Adrenal gland (tissue), 12 donors: ENCODE results near the gene ETV3. TPM values are rescaled to one million over a fixed set of nuclear protein-coding genes. Genes with fewer than 3 reads are reported as not detected.
"Not testable (repeated sequence)": the region's sequence is repeated elsewhere in the genome, so short reads cannot be mapped to it uniquely, and the experiment has no call there.

ENCODE experiments used
- DNase-seq, 7 donors: peaks; one replicate each; pipeline ENCODE4 v3.0.0-alpha.2; 2019 to 2020
- H3K27ac ChIP-seq, 5 donors: fragments of 200-600 bp; sonication (generic) in 4 of 5; 1 replicate in 3 of 5; 2 replicates in 2 of 5; pipeline versions ENCODE4 v1.5.1 to v1.8.0; 2016 to 2020; ENCODE audit warnings: mild to moderate bottlenecking in 1 of 5
- H3K27me3 ChIP-seq: fragments of 200-600 bp; 2 replicates; pipeline ENCODE4 v1.8.0; 2021
- H3K36me3 ChIP-seq, 2 donors: fragments of 200-600 bp; replicated peaks in 1 of 2; 1 replicate in 1 of 2; 2 replicates in 1 of 2; pipeline versions ENCODE4 v1.5.1 to v1.8.0; 2018 to 2022
- H3K4me1 ChIP-seq, 2 donors: fragments of 200-600 bp; replicated peaks in 1 of 2; 1 replicate in 1 of 2; 2 replicates in 1 of 2; pipeline versions ENCODE4 v1.5.1 to v1.8.0; 2018 to 2021
- H3K4me3 ChIP-seq, 4 donors: fragments of 200-600 bp; sonication (generic) in 3 of 4; one replicate each; pipeline ENCODE4 v1.5.1; 2016 to 2018
- H3K9me3 ChIP-seq, 3 donors: fragments of 200-600 bp; sonication (generic) in 1 of 3; replicated peaks in 1 of 3; 1 replicate in 2 of 3; 2 replicates in 1 of 3; pipeline versions ENCODE4 v1.5.1 to v1.8.0; 2016 to 2021
- POLR2A ChIP-seq, 2 donors: fragments of 450-650 bp; IDR thresholded peaks; one replicate each; pipeline ENCODE4 v1.6.1; 2017; ENCODE audit warnings: antibody characterized with exemption in 2 of 2, mild to moderate bottlenecking in 2 of 2, moderate library complexity in 1 of 2
- WGBS, 4 donors: extraction: QIAGEN DNeasy Blood & Tissue Kit in 2 of 4; methylation state at CpG; one replicate each; pipeline versions ENCODE4 v1.1.5 to v1.1.7; 2013 to 2017; 5-methylcytosine and 5-hydroxymethylcytosine counted together
- intact Hi-C, 2 donors: fragments of 100-400 bp; cut with DNase I; formaldehyde crosslinking; loops; one replicate each; pipeline versions ENCODE4 v1.14.1 to v1.15.0; 2022 to 2023
- polyA plus RNA-seq, 3 donors: library from polyadenylated mRNA; stranded (reverse); fragments of 200-250 nt in 2 of 3; fragments of 350-450 nt in 1 of 3; fragmentation: Illumina TruSeq in 1 of 3; extraction: RNeasy Lipid Tissue Mini Kit (QIAGEN cat#74804) in 1 of 3; gene quantifications; one replicate each; pipeline ENCODE4 v1.2.3, GENCODE V29; 2013 to 2014
- total RNA-seq, 9 donors: library from RNA; depleted of rRNA in 4 of 9; stranded (reverse); fragments of >200 nt in 4 of 9; fragments of 120-200 nt in 1 of 9; fragmentation: NEBNext Ultra II Directional in 1 of 9; extraction: Animal tissue kit (Norgen Biotek cat#: 25700) in 1 of 9; gene quantifications; one replicate each; pipeline versions ENCODE4 v1.1.0 to v1.2.4, GENCODE V29; 2013 to 2023
- TF ChIP-seq, protein P1 (sequence below), 6 experiments: fragments of 450-650 bp in 4 of 6; fragments of 200-600 bp in 2 of 6; sonication (generic) in 1 of 6; IDR thresholded peaks; 1 replicate in 5 of 6; 2 replicates in 1 of 6; pipeline versions ENCODE4 v1.5.1 to v1.8.0; 2016 to 2021; ENCODE audit warnings: antibody characterized with exemption in 6 of 6, mild to moderate bottlenecking in 2 of 6, moderate library complexity in 1 of 6
- donor health status: healthy with polysubstance abuse.
- donor health status: Bipolar disorder and iron deficiency.
- donor health status: DM: yes; HTN: yes; CAD: no.
- donor health status: DM: no; HTN: no; CAD: no.
- donor health status: DM: no; HTN: no; CAD: no.
- donor health status: DM: yes; HTN: yes; CAD: no.

The ETV3 gene
- total and polyA plus RNA-seq, 12 donors = 3.3 to 18.7 (median 11.1) TPM

DNA sequence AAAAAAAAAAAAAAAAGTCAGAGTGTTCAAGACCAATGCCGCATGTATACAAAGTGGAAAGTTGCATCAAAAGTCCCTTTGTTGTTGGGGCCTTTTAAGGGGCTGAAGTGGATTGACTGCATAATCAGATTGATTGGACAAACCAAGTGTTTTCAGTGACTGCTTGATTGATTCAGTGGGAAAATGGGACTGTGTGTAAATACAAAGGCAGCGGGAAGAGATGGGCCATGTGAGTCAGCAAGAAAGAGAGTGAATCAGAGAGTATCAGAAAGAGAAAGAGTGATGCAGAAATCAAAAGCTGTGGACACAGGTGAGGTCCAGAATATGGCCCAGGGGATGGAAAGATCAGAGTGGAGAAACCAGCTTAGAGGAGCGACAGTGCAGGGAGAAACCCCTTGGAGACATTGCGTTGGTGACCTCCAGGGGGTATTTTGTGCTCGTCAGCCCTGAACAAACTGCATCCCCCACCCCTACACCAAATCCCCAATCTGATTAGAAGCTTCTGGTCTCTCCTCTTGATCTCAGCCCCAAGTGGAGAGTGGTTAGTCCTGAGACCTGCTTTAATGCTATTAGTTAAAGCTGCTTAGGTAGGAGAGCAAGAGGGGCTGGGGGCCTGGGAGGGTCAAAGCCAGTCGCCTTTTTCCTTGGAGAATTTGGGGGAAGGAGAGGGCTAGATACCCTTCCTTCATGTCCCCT, 33.4 kb downstream of the ETV3 start:
- peaks cover 21% of the 10 kb centered on the region for H3K27me3 ChIP-seq
- no peaks in the 10 kb centered on the region for H3K4me1 ChIP-seq
- no peaks in the 10 kb centered on the region for H3K36me3 ChIP-seq
- no peak for DNase-seq
- H3K4me3 ChIP-seq = no peak overlapping the region
- no peaks in the 10 kb centered on the region for H3K9me3 ChIP-seq
- TF ChIP-seq, protein P1, sequence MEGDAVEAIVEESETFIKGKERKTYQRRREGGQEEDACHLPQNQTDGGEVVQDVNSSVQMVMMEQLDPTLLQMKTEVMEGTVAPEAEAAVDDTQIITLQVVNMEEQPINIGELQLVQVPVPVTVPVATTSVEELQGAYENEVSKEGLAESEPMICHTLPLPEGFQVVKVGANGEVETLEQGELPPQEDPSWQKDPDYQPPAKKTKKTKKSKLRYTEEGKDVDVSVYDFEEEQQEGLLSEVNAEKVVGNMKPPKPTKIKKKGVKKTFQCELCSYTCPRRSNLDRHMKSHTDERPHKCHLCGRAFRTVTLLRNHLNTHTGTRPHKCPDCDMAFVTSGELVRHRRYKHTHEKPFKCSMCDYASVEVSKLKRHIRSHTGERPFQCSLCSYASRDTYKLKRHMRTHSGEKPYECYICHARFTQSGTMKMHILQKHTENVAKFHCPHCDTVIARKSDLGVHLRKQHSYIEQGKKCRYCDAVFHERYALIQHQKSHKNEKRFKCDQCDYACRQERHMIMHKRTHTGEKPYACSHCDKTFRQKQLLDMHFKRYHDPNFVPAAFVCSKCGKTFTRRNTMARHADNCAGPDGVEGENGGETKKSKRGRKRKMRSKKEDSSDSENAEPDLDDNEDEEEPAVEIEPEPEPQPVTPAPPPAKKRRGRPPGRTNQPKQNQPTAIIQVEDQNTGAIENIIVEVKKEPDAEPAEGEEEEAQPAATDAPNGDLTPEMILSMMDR (IDR thresholded peaks at IDR 0.05) = no peak
- TF ChIP-seq POLR2A (IDR thresholded peaks at IDR 0.05) = no peak
- intact Hi-C loops = no loop called here
- 64 to 84% (median 79%) methylated on average over 6 of the region's 6 CpGs for WGBS, 4 donors
- H3K27ac ChIP-seq = no peak overlapping the region

GRCh38 chr1:157103268-157103667, 34.9 kb downstream of the ETV3 start:
- H3K27me3 ChIP-seq = peaks cover 11% of the 10 kb centered on the region
- no peaks in the 10 kb centered on the region for H3K36me3 ChIP-seq
- intact Hi-C loops = no loop called here
- 51 to 65% (median 57%) methylated on average over 5 of the region's 5 CpGs for WGBS, 4 donors
- TF ChIP-seq, protein P1 (IDR thresholded peaks at IDR 0.05) = no peak
- no peak for TF ChIP-seq POLR2A (IDR thresholded peaks at IDR 0.05)
- DNase-seq = no peak
- no peak overlapping the region for H3K27ac ChIP-seq
- H3K4me3 ChIP-seq = no peak overlapping the region
- no peaks in the 10 kb centered on the region for H3K4me1 ChIP-seq
- H3K9me3 ChIP-seq = no peaks in the 10 kb centered on the region

DNA sequence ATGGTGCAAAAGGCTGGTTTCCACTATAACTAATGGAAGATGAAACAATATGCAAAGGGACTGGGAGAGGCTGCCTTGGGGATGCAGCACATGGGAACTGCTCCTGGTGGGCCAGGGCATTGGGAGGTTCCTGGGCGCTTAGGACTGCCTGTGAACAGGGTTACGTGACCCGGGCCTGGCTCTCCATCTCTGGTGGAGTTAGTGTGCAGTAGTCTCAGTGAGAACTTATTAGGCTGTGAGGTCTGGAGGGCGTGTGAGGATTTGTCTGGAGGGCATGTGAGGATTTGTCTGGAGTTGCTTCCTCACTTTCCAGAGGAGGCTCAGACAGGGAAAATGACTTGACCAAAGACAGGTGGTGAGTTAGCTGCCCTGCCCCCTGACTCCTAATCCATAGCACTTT, 37.0 kb downstream of the ETV3 start:
- no peaks in the 10 kb centered on the region for H3K27me3 ChIP-seq
- no peak for DNase-seq
- H3K4me3 ChIP-seq = no peak overlapping the region
- WGBS, 4 donors = 74 to 87% (median 75%) methylated on average over 4 of the region's 4 CpGs
- H3K36me3 ChIP-seq = no peaks in the 10 kb centered on the region
- intact Hi-C loops = no loop called here
- no peaks in the 10 kb centered on the region for H3K9me3 ChIP-seq
- no peaks in the 10 kb centered on the region for H3K4me1 ChIP-seq
- H3K27ac ChIP-seq = no peak overlapping the region
- TF ChIP-seq, protein P1 (IDR thresholded peaks at IDR 0.05) = no peak
- no peak for TF ChIP-seq POLR2A (IDR thresholded peaks at IDR 0.05)

DNA sequence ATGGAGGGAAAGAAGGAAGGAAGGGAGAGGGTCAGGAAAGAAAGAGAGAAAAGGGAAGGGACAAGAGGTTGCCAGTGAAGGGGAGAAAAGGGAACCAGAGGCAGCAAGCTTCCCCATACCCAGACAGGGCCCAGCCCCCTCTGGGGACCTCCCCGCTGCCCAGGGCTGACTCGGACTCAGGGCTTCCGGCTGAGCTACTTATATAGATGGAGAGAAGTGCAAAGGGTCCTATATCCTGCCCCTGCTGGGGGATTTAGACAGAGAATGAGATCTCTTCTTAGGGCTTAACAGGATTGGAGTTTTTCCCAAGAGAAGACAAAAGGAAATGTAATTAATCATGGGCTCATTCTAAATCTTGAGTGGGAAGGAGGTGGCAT, 38.6 kb downstream of the ETV3 start, which contains the start of gene ETV3L:
Gene ETV3L (minus strand): TSS at position 176 of the 377 bp plus-strand sequence. CDS start 285 bp downstream, outside the sequence.
- Histone ChIP-seq H3K9me3 (no peaks in the 10 kb centered on the region), H3K27ac (no peak within 1 kb of the TSS), H3K4me1 (no peaks in the 10 kb centered on the region), H3K27me3 (no peaks in the 10 kb centered on the region), H3K4me3 (no peak within 1 kb of the TSS), H3K36me3 (no peaks in the 10 kb centered on the region)
- TF ChIP-seq, protein P1 (IDR thresholded peaks at IDR 0.05) = no peak
- no peak for TF ChIP-seq POLR2A (IDR thresholded peaks at IDR 0.05)
- intact Hi-C loops = no loop called here
- 53 to 67% (median 60%) methylated on average over 3 of the region's 3 CpGs for WGBS, 4 donors
- DNase-seq = no peak

GRCh38 chr1:157098987-157099632, 39.1 kb downstream of the ETV3 start:
- H3K4me1 ChIP-seq, H3K27ac ChIP-seq, intact Hi-C loops, H3K36me3 ChIP-seq, DNase-seq, H3K4me3 ChIP-seq, H3K9me3 ChIP-seq, H3K27me3 ChIP-seq: not testable (repeated sequence)
- WGBS, 4 donors = 81 to 93% (median 83%) methylated on average over 6 to 15 of the region's 17 CpGs
